ENCODE measurements around the gene PEX7.
"Not testable (repeated sequence)": the region's sequence is repeated elsewhere in the genome, so short reads cannot be mapped to it uniquely, and the experiment has no call there.

PEX7 gene

GRCh38 chr6:136822376-136823127, at the start of gene PEX7:
Gene PEX7 (plus strand): TSS chr6:136822592. CDS start chr6:136822666, 74 bp downstream.
- peak; percentile 33 for DNase-seq

- no peak for DNase-seq
These were observed 49.5 kb upstream of the PEX7 start for GRCh38 chr6:136772685-136773472.

- no peak for DNase-seq
These were observed 49.0 kb upstream of the PEX7 start for GRCh38 chr6:136773473-136773796.

- DNase-seq, result no peak
These were observed 48.0 kb upstream of the PEX7 start for GRCh38 chr6:136774228-136775041.

GRCh38 chr6:136775081-136775480, 47.3 kb upstream of the PEX7 start:
- DNase-seq, result no peak

- DNase-seq, result no peak
These were observed 46.8 kb upstream of the PEX7 start for GRCh38 chr6:136775548-136775947.

GRCh38 chr6:136777651-136778050, 44.7 kb upstream of the PEX7 start:
- DNase-seq, result no peak

GRCh38 chr6:136779682-136780081, 42.7 kb upstream of the PEX7 start:
- no peak for DNase-seq

- DNase-seq, result no peak
These were observed 41.4 kb upstream of the PEX7 start for GRCh38 chr6:136780972-136781371.

GRCh38 chr6:136782021-136782770, 40.2 kb upstream of the PEX7 start:
- no peak for DNase-seq

- no peak for DNase-seq
These were observed 39.4 kb upstream of the PEX7 start for GRCh38 chr6:136783021-136783420.

GRCh38 chr6:136783495-136784270, 38.7 kb upstream of the PEX7 start:
- DNase-seq, result no peak

- DNase-seq, result no peak
These were observed 38.1 kb upstream of the PEX7 start for GRCh38 chr6:136784271-136784664.

- no peak for DNase-seq
These were observed 37.3 kb upstream of the PEX7 start for GRCh38 chr6:136784910-136785746.

- no peak for DNase-seq
These were observed 35.7 kb upstream of the PEX7 start for GRCh38 chr6:136786658-136787057.

GRCh38 chr6:136787726-136788068, 34.7 kb upstream of the PEX7 start:
- no peak for DNase-seq

GRCh38 chr6:136788069-136788902, 34.1 kb upstream of the PEX7 start:
- no peak for DNase-seq

- not testable (repeated sequence) for DNase-seq
These were observed 33.0 kb upstream of the PEX7 start for GRCh38 chr6:136789440-136789839.

- no peak for DNase-seq
These were observed 31.7 kb upstream of the PEX7 start for GRCh38 chr6:136790411-136791295.

All from NCI-H1436 treated with DMSO at 0.1 percent for 48 hours (cell line).